Fibroblast of gingiva (primary cell): ENCODE data around the gene MAMLD1.
A peak's percentile ranks its signal among the peaks of the same experiment; 100 is the strongest.

Experiments
- DNase-seq: peaks from one replicate; pipeline ENCODE4 v3.0.0-alpha.2; 2011; ENCODE audit warnings: low read depth

MAMLD1 gene

GRCh38 chrX:150530821-150531220, 167.7 kb downstream of the MAMLD1 start:
- no peak for DNase-seq

GRCh38 chrX:150531467-150531866, 168.3 kb downstream of the MAMLD1 start:
- no peak for DNase-seq

- no peak for DNase-seq
Observed at GRCh38 chrX:150533863-150534262, 170.7 kb downstream of the MAMLD1 start.

- no peak for DNase-seq
Observed at GRCh38 chrX:150536455-150537116, 173.5 kb downstream of the MAMLD1 start.

GRCh38 chrX:150537851-150538250, 174.7 kb downstream of the MAMLD1 start:
- DNase-seq, result no peak

- DNase-seq, result no peak
Observed at GRCh38 chrX:150540965-150541364, 177.8 kb downstream of the MAMLD1 start.

- no peak for DNase-seq
Observed at GRCh38 chrX:150542846-150543229, 179.7 kb downstream of the MAMLD1 start.

- DNase-seq, result no peak
Observed at GRCh38 chrX:150543230-150544155, 180.4 kb downstream of the MAMLD1 start.

GRCh38 chrX:150544222-150544787, 181.2 kb downstream of the MAMLD1 start:
- no peak for DNase-seq

- no peak for DNase-seq
Observed at GRCh38 chrX:150544835-150545770, 182.0 kb downstream of the MAMLD1 start.

GRCh38 chrX:150546711-150547153, 183.6 kb downstream of the MAMLD1 start:
- DNase-seq, result no peak

- DNase-seq, result peak; percentile 39
Observed at GRCh38 chrX:150547375-150548115, 184.4 kb downstream of the MAMLD1 start.

GRCh38 chrX:150548251-150548650, 185.1 kb downstream of the MAMLD1 start:
- DNase-seq, result no peak

GRCh38 chrX:150548684-150549083, 185.6 kb downstream of the MAMLD1 start:
- DNase-seq, result peak; percentile 44

- no peak for DNase-seq
Observed at GRCh38 chrX:150551963-150552362, 188.8 kb downstream of the MAMLD1 start.

- no peak for DNase-seq
Observed at GRCh38 chrX:150558424-150558823, 195.3 kb downstream of the MAMLD1 start.
